Ishikawa (cell line): ENCODE results near the gene GPRC6A.

Experiments
- CEBPB ChIP-seq: IDR thresholded peaks from 2 replicates; pipeline ENCODE4 v1.6.1; 2012
- CREB1 ChIP-seq: IDR thresholded peaks from 2 replicates; pipeline ENCODE4 v1.6.1; 2012; ENCODE audit warnings: low read depth
- FOXM1 ChIP-seq: IDR thresholded peaks from 2 replicates; pipeline ENCODE4 v1.6.1; 2012; ENCODE audit warnings: low read depth, borderline replicate concordance
- RAD21 ChIP-seq: IDR thresholded peaks from 2 replicates; pipeline ENCODE4 v1.6.1; 2012; ENCODE audit warnings: low read depth
- TAF1 ChIP-seq: IDR thresholded peaks from 2 replicates; pipeline ENCODE4 v1.6.1; 2012; ENCODE audit warnings: low read depth, mild to moderate bottlenecking
- YY1 ChIP-seq: IDR thresholded peaks from 2 replicates; pipeline ENCODE4 v1.6.1; 2012; ENCODE audit warnings: low read depth
- TF ChIP-seq, protein P1 (sequence below): IDR thresholded peaks from 2 replicates; pipeline ENCODE4 v1.6.1; 2012

DNA sequence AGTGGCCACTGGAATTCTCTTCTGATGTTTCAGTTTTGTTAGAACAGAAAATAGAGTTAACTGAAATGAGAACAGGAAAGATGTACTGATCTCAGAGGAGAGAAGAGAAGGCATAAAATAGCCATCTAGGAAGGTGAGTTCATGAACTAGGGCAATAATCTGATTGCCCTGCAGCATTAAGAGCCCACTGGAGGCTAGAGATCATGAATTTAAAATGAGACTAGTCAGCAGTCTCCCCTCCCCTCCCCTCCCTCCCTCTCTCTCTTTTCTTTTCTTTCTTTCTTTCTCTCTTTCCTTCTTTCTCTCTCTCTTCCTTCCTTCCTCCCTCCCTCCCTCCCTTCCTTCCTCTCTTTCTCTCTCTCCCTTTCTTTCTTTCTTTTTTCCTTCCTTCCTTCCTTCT, 28.9 kb downstream of the GPRC6A start:
- no peak for TF ChIP-seq CREB1
- no peak for TF ChIP-seq TAF1
- no peak for TF ChIP-seq RAD21
- TF ChIP-seq, protein P1, sequence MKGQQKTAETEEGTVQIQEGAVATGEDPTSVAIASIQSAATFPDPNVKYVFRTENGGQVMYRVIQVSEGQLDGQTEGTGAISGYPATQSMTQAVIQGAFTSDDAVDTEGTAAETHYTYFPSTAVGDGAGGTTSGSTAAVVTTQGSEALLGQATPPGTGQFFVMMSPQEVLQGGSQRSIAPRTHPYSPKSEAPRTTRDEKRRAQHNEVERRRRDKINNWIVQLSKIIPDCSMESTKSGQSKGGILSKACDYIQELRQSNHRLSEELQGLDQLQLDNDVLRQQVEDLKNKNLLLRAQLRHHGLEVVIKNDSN, result no peak
- no peak for TF ChIP-seq CEBPB
- no peak for TF ChIP-seq YY1
- no peak for TF ChIP-seq FOXM1
